Bone marrow (tissue), 2 donors: ENCODE results near the gene KIF20A.
A peak's percentile ranks its signal among the peaks of the same experiment; 100 is the strongest.
"Not testable (repeated sequence)": the region's sequence is repeated elsewhere in the genome, so short reads cannot be mapped to it uniquely, and the experiment has no call there.

Experiments used
- DNase-seq, 2 donors: peaks; one replicate each; lab custom pipeline; 2025; lab: John Stamatoyannopoulos, UW

The KIF20A gene

DNA sequence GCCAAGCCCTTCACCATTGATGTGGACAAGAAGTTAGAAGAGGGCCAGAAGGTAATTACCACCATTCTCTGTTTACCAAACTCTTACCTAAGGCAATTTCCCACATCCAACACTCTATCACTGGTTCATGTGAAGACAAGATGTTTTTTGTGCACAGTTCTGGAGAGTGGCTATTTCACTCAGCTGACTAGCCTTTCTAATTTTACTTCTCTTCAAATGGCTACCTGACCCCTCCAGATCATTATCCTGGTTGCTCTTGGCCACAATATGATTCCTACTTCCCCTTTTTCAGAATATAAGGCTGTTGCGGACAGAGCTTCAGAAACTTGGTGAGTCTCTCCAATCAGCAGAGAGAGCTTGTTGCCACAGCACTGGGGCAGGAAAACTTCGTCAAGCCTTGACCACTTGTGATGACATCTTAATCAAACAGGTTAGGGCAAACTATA is 7.1 kb downstream of the KIF20A start:
- no peak for DNase-seq

DNA sequence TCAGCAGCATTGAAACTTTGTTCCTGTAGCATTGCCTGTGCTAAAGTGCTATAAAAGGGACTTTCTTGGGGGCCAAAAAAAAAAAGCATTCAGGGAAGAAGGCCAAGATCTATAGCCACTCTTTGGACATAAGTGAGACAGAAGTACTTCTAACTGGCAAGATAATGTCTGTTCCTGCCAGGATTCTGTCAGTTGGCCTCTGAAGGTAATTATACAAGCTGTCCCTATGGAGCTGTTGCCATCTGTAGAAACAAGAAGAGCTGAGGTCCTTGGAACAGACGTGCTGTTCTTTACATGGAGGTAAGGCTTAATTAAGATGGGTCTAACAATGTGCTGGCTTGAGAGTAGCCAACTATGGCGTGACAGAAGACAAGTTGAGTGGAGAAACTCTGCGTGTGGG is 9.7 kb downstream of the KIF20A start:
- no peak for DNase-seq

DNA sequence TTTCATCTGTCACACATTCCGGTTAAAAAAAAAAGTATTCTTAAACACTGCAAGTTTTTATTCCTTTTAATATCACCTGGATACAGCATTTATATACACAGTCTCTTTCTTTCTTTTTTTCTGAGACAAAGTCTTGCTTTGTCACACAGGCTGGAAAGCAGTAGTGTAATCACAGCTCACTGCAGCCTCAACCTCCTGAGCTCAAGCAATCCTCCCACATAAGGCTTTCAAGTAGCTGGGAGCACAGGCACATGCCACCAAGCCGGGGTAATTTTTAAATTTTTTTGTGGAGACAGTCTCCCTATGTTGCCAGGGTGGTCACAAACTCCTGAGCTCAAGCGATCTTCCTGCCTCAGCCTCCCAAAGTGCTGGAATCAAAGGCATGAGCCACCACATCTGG is 13.9 kb downstream of the KIF20A start:
- DNase-seq: no peak

DNA sequence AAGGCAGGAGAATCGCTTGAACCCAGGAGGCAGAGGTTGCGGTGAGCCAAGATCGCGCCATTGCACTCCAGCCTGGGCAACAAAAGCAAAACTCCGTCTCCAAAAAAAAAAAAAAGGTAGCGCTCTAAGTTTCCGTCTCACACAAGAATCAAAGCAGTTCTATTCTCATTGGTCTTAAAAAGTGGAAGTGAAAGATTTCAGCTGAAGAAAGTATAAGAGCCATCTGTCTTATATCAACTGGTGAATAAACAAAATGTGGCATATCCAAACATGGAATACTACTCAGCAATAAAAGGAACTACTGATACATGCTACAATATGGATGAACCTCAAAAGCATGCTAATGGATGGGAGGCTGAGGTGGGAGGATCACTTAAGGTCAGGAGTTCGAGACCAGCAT is 14.9 kb downstream of the KIF20A start:
- not testable (repeated sequence) for DNase-seq

DNA sequence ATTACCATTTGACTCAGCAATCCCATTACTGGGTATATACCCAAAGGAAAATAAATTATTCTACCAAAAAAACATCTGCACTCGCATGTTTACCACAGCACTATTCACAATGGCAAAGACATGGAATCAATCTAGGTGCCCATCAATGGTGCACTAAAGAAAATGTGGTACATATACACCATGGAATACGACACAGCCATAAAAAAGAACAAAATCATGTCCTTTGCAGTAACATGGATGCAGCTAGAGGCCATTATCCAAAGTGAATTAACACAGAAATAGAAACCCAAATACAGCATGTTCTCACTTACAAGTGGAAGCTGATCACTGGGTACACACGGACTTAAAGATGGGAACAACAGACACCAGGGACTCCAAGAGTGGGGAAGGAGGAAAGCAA is 32.1 kb downstream of the KIF20A start:
- no peak for DNase-seq

DNA sequence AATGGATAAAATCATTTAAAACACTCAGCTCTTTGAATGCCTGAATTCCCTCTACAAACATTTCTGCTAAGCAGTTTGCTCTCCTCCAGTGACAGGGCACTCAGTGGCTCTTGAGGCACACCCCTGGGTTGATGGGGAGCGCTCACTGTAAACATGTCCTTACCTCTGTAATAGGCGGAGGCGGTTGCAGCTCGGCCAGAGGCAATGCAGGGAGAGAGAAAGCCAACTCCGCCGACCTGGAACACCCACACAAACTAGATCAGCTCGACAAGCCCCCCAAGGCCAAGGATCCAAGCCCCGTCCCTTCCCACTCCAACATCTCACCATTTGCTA is 33.9 kb downstream of the KIF20A start:
- no peak for DNase-seq

DNA sequence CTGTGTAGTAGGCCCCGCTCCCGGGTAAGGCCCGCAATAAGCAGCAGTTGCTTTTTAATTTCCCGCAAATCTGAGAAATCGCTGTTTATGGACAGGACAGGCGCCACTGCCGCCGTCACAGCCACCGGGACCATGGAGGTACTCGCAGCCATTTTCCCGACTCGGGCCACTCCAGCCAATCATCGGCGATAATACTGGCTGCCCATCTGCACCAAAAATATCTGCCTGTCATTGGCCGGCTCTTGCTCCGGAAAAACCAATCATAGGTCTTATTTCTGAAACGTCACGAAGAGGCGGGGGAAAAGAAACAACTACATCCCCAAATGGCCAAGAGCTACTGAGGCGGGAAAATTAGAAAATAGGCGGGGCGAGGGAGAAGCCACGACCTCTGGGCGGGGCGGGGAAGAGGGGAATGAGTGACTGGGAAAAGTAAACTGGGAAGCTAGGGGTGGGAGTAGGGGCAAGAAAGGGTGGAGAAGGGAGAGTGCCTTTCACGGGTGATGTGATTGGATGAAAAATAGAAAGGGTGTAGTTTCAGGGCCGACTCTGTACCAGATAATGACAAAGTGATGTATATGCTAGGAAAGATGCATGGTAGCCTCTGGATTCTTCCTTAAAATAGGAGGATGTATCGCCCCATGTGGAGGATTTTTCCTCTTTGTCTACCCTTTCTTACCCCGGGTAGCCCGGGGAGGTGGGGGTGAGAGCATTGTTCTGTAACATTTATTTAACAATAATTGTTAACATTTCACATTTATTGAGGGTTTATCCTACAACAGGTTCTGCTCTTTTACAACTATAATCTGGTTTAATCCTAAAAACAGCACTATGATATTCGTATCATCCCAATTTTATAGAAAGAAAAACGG is 34.5 kb downstream of the KIF20A start, which contains the start of gene CDC23:
CDC23 (minus strand) TSS at position 163 of the 869 bp plus-strand sequence; CDS start at position 152, 11 bp downstream.
- DNase-seq: peak; percentile 76 to 95

DNA sequence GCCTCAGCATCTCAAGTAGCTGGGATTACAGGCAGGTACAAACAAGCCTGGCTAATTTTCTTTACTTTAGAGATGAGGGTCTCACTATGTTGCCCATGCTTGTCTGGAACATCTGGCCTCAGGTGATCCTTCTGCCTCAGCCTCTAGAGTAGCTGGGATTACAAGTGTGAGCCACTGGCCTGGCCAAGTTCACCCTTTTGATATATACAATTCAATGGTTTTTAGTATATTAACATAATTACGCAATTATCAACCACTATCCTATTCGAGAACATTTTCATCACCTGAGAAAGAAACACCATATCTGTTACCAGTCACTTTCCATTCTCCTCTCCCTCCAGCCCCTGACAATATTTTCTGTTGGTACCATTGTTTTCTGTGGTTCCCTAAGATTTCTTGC is 37.9 kb downstream of the KIF20A start:
- no peak for DNase-seq

DNA sequence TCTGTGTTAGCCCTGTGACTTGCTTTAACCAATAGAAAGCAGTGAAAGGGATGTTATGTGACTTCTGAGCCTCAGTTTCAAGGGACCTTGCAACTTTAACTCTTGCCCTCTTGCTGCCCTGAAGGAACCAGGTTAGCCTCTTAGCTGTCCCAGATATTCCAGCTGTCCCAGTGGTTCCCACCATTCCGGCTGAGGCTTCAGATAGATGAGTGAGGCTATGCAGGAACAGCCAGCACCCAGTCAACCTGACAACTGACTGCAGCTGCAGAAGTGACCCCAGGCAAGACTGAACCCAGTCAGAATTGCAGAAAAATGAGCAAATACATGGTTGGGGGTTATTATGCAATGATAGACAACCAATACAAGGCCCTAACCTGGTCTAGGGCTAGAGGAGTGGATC is 44.6 kb downstream of the KIF20A start:
- no peak for DNase-seq

DNA sequence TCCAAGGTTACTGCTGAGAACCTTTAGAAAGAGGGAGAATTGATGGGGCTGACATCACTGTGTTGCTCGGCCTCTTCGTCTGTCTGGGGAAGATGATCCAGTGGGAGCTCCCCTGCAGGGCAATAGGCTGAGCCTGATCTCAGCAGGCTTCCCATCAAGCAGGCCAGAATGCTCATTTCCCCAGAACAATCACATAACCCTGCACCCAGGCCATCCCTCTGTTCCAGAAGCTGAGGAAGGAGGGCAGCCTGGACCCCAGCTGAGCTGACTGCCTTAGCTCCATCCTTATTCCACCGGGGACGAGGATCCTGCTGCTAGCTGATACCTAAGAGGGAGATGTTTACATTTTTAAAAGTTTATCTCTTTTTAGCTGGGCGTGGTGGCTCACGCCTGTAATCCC is 45.8 kb downstream of the KIF20A start:
- no peak for DNase-seq

DNA sequence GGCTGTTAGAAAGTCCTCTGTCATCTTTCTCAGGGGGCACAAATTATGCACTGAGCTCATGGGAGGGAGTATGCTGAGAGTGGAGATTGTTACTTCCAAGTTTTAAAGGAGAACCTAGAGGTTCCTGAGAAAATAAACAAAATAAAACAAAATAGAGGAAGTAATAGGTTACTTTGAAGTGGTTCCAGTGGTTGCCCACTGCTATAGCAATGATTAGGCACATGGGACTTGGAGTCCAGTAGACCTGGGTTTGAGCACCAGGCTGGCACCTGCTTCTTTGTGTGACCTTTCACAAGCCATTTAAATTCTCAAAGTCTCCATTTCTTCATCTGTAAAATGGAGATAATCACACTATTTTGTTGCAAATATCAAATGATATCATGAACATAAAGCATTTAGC is 48.0 kb downstream of the KIF20A start:
- no peak for DNase-seq

DNA sequence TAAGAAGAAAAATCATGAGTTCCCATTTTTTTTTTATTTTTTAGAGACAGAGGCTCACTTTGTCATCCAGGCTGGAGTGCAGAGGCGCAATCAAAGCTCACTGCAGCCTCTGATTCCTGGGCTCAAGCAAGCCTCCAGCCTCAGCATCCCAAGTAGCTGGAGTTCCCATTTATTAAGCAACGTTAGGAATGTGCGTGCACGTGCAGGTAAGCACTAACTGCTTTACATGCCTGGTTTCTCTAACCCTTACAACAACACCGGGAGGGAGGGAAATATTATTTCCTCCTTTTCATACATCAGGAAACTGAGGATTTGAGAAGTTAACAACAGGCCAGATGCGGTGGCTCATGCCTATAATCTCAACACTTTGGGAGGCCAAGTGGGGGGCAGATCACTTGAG is 50.5 kb downstream of the KIF20A start:
- no peak for DNase-seq

DNA sequence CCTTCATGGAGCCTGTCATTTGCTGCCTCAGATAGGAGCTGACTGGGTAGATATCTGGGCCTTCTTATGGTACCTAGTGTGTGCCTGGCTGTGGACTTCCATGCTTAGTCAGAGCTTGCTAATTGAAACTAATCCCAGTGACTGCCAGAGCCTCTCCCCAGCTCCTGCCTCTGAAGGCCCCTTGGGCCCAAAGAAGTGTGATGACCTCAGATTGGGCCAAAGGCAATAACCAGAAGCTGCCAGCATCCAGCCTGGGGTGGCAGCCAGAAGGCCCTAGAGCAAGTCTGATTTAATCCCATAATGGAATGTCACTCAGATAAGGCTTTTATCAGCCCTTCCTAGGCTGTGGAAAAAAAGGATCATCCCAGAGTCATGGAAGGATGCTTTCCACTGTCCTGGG is 51.3 kb downstream of the KIF20A start:
- no peak for DNase-seq

DNA sequence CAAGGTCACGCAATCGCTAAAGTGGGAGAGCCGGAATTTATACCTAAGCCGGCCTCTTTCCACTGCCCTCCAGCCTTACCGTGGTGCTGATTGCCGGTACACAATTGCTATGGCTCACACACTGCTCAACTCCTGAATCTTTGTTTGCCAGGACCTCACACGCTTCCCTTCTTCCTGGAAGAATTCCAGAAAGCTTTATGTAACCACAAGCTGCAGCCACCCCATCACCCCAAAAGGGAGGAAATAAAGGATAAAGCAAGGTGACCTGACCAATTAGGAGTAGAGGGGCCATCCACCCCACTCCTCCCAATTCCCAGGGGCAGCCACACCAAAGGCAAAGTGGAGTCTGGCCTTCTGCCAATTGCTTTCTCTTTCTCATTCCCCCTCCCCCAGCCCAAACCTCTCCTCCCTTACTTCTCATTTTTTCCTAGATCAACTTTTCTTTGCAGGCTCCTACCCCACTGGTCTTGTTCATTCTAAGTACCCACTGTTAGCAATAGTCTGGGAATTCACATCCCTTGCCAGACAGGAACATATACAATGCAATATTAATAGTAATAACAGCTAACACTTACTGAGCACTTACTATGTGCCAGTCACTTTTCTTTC is 52.2 kb downstream of the KIF20A start:
- DNase-seq: no peak

DNA sequence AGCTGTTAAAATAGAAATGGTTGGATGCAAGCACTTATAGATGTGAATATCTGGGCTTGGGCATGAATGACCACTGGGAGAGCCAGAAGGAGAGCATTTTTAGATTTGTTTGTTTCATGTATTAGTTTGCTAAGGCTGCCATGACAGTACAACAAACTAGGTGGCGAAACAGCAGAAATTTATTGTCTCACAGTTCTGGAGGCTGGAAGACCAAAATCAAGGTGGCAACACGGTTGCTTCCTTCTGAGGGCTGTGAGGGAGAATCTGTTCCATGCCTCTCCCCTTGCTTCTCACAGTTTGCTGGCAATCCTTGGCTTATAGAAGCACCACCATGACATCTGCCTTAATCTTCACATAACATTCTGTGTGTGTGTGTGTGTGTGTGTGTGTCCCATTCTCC is 54.4 kb downstream of the KIF20A start:
- DNase-seq: no peak

DNA sequence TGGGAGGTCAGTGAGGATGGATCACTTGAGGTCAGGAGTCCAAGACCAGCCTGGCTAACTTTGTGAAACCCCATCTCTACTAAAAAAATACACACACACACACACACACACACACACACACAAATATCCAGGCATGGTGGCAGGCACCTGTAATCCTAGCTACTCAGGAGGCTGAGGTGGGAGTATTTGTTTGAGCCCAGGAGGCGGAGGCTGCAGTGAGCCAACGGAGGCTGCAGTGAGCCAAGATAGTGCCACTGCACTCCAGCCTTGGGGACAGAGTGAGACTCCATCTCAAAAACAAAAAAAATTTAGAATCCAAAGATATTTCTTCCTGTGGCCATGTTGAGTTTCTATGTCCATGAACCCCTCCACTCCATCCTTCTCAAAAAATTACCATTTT is 55.7 kb downstream of the KIF20A start:
- DNase-seq: no peak
